Measurements from ENCODE around the gene ANG.

GRCh38 chr14:20706657-20707355 lies 18.2 kb downstream of the ANG start:
- TF ChIP-seq, protein P1, sequence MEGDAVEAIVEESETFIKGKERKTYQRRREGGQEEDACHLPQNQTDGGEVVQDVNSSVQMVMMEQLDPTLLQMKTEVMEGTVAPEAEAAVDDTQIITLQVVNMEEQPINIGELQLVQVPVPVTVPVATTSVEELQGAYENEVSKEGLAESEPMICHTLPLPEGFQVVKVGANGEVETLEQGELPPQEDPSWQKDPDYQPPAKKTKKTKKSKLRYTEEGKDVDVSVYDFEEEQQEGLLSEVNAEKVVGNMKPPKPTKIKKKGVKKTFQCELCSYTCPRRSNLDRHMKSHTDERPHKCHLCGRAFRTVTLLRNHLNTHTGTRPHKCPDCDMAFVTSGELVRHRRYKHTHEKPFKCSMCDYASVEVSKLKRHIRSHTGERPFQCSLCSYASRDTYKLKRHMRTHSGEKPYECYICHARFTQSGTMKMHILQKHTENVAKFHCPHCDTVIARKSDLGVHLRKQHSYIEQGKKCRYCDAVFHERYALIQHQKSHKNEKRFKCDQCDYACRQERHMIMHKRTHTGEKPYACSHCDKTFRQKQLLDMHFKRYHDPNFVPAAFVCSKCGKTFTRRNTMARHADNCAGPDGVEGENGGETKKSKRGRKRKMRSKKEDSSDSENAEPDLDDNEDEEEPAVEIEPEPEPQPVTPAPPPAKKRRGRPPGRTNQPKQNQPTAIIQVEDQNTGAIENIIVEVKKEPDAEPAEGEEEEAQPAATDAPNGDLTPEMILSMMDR (conservative IDR thresholded peaks at IDR 0.05; ENCODE audit: low read depth, low read length), result no peak
- no peak for TF ChIP-seq EZH2 (IDR thresholded peaks at IDR 0.05; ENCODE audit: borderline replicate concordance, low read depth, low read length, poor library complexity, severe bottlenecking)

Measured in A673 (cell line).